ENCODE data around the gene LRP1.

- TF ChIP-seq CTCF (optimal IDR thresholded peaks at IDR 0.05 in 1 of 3, IDR thresholded peaks at IDR 0.05 in 1 of 3, conservative IDR thresholded peaks at IDR 0.05 in 1 of 3; ENCODE audit: extremely low read depth in 1 of 3, insufficient read depth in 2 of 3, low read length in 3 of 3) (no peak), EZH2 (IDR thresholded peaks at IDR 0.05; ENCODE audit: low read length) (no peak)
These were observed 83.8 kb downstream of the LRP1 start for GRCh38 chr12:57211791-57212700.
